Thymus (tissue), 11 donors: ENCODE data around the gene CFAP53. TPM values are rescaled to one million over a fixed set of nuclear protein-coding genes. Genes with fewer than 3 reads are reported as not detected.

ENCODE experiments used
- DNase-seq, 9 donors: peaks; one replicate each; pipeline ENCODE4 v3.0.0-alpha.2; 2013; ENCODE audit warnings: low spot score in 9 of 9, low read depth in 6 of 9, missing footprints in 1 of 9
- H3K27ac ChIP-seq, 2 donors: one replicate each; pipeline ENCODE4 v1.5.1; 2013; ENCODE audit warnings: control low read depth in 1 of 2, low read depth in 1 of 2, low read length in 1 of 2, mild to moderate bottlenecking in 1 of 2, moderate library complexity in 1 of 2
- H3K27me3 ChIP-seq, 2 donors: one replicate each; pipeline ENCODE4 v1.5.1; 2013; ENCODE audit warnings: low read length in 1 of 2; ENCODE audit not compliant: control insufficient read depth in 2 of 2, insufficient read depth in 1 of 2
- H3K36me3 ChIP-seq, 2 donors: one replicate each; pipeline ENCODE4 v1.5.1; 2013; ENCODE audit warnings: low read length in 1 of 2, mild to moderate bottlenecking in 1 of 2, moderate library complexity in 1 of 2; ENCODE audit not compliant: control insufficient read depth in 2 of 2, insufficient read depth in 2 of 2
- H3K4me1 ChIP-seq, 2 donors: one replicate each; pipeline ENCODE4 v1.5.1; 2013; ENCODE audit warnings: low read length in 2 of 2; ENCODE audit not compliant: control insufficient read depth in 2 of 2, insufficient read depth in 2 of 2
- H3K4me3 ChIP-seq, 2 donors: one replicate each; pipeline ENCODE4 v1.5.1; 2013; ENCODE audit warnings: low read length in 2 of 2, control low read depth in 1 of 2, mild to moderate bottlenecking in 1 of 2
- H3K9me3 ChIP-seq, 2 donors: one replicate each; pipeline ENCODE4 v1.5.1; 2013; ENCODE audit warnings: low read length in 1 of 2, mild to moderate bottlenecking in 1 of 2; ENCODE audit not compliant: control insufficient read depth in 2 of 2, insufficient read depth in 1 of 2
- WGBS: extraction: QIAGEN DNeasy Blood & Tissue Kit; methylation state at CpG from one replicate; pipeline ENCODE4 v1.1.7; 2013; 5-methylcytosine and 5-hydroxymethylcytosine counted together
- polyA plus RNA-seq: library from polyadenylated mRNA; stranded (reverse); fragments of 200-250 nt; gene quantifications from one replicate; pipeline ENCODE4 v1.2.3, GENCODE V29; 2013
- total RNA-seq: library from RNA; stranded (reverse); fragments of 120-200 nt; gene quantifications from one replicate; pipeline ENCODE4 v1.2.4, GENCODE V29; 2013
- donor health status: healthy.

CFAP53 gene
- total and polyA plus RNA-seq, 2 donors: 0.47 to 2.1 TPM

GRCh38 chr18:50283469-50284209 lies 17.3 kb upstream of the CFAP53 start:
- Histone ChIP-seq H3K4me1 (peaks cover 27 to 32% of the 10 kb centered on the region in 2 donors), H3K27ac (no peak overlapping the region), H3K27me3 (no peaks in the 10 kb centered on the region), H3K4me3 (no peak overlapping the region), H3K36me3 (peaks cover 39 to 52% of the 10 kb centered on the region in 2 donors), H3K9me3 (peaks cover 0 to 5% of the 10 kb centered on the region in 2 donors)
- no peak for DNase-seq
- 95% methylated on average over 29 of the region's 29 CpGs for WGBS

GRCh38 chr18:50282521-50283335 lies 16.4 kb upstream of the CFAP53 start:
- Histone ChIP-seq H3K36me3 (peaks cover 39 to 58% of the 10 kb centered on the region in 2 donors), H3K27ac (no peak overlapping the region), H3K4me1 (peaks cover 27 to 32% of the 10 kb centered on the region in 2 donors), H3K27me3 (no peaks in the 10 kb centered on the region), H3K9me3 (peaks cover 0 to 5% of the 10 kb centered on the region in 2 donors), H3K4me3 (no peak overlapping the region)
- no peak for DNase-seq
- WGBS: 97% methylated on average over 42 of the region's 42 CpGs

- Histone ChIP-seq H3K27me3 (no peaks in the 10 kb centered on the region), H3K4me1 (peaks cover 27 to 32% of the 10 kb centered on the region in 2 donors)
- DNase-seq: no peak
Observed at GRCh38 chr18:50281972-50282520, 15.8 kb upstream of the CFAP53 start.

GRCh38 chr18:50281295-50281971 lies 15.1 kb upstream of the CFAP53 start, which contains the start of gene MBD1:
MBD1 (minus strand) TSS chr18:50281523; CDS start chr18:50279992, 1,531 bp downstream.
- peak within 1 kb of the TSS; percentile 75 to 77 for H3K4me3 ChIP-seq
- peak; percentile 91 to 98 (median 96) for DNase-seq
- H3K36me3 ChIP-seq: peaks cover 46 to 69% of the 10 kb centered on the region in 2 donors
- H3K27me3 ChIP-seq: no peaks in the 10 kb centered on the region
- peaks cover 0 to 5% of the 10 kb centered on the region in 2 donors for H3K9me3 ChIP-seq
- peak within 1 kb of the TSS; percentile 96 to 98 for H3K27ac ChIP-seq
- peaks cover 22 to 27% of the 10 kb centered on the region in 2 donors for H3K4me1 ChIP-seq
- whole genome bisulfite sequencing: under 1% methylated on average over 63 of the region's 63 CpGs

More at GRCh38 chr18:50281972-50282520, 15.8 kb upstream of the CFAP53 start:
- peaks cover 39 to 63% of the 10 kb centered on the region in 2 donors for H3K36me3 ChIP-seq
- WGBS: 44% methylated on average over 35 of the region's 35 CpGs
- H3K4me3 ChIP-seq: peak overlapping the region; percentile 75 to 77
- H3K9me3 ChIP-seq: peaks cover 0 to 5% of the 10 kb centered on the region in 2 donors
- peak overlapping the region; percentile 96 to 98 for H3K27ac ChIP-seq

- Histone ChIP-seq H3K36me3 (peaks cover 52 to 73% of the 10 kb centered on the region in 2 donors), H3K4me3 (peak overlapping the region; percentile 75 to 77), H3K27me3 (no peaks in the 10 kb centered on the region), H3K4me1 (peaks cover 21 to 22% of the 10 kb centered on the region in 2 donors), H3K9me3 (peaks cover 0 to 5% of the 10 kb centered on the region in 2 donors), H3K27ac (peak overlapping the region; percentile 96 to 98)
- 3% methylated on average over 16 of the region's 16 CpGs for WGBS
- DNase-seq: peak in 1 of 9 donors; percentile 13
Observed at GRCh38 chr18:50280707-50281294, 14.5 kb upstream of the CFAP53 start.

- Histone ChIP-seq H3K27ac (no peak overlapping the region), H3K4me3 (no peak overlapping the region), H3K27me3 (no peaks in the 10 kb centered on the region), H3K4me1 (peaks cover 20 to 21% of the 10 kb centered on the region in 2 donors), H3K9me3 (no peaks in the 10 kb centered on the region), H3K36me3 (peaks cover 52 to 73% of the 10 kb centered on the region in 2 donors)
- no peak for DNase-seq
- WGBS: 97% methylated on average over 7 of the region's 7 CpGs
Observed at GRCh38 chr18:50279752-50280151, 13.5 kb upstream of the CFAP53 start.

GRCh38 chr18:50277942-50278341 lies 11.6 kb upstream of the CFAP53 start:
- peaks cover 52 to 72% of the 10 kb centered on the region in 2 donors for H3K36me3 ChIP-seq
- H3K4me3 ChIP-seq: no peak overlapping the region
- no peak for DNase-seq
- H3K27ac ChIP-seq: no peak overlapping the region
- WGBS: 96% methylated on average over 6 of the region's 6 CpGs
- H3K27me3 ChIP-seq: no peaks in the 10 kb centered on the region
- peaks cover 20 to 21% of the 10 kb centered on the region in 2 donors for H3K4me1 ChIP-seq
- no peaks in the 10 kb centered on the region for H3K9me3 ChIP-seq

- DNase-seq: no peak
- Histone ChIP-seq H3K27ac (no peak overlapping the region), H3K4me3 (no peak overlapping the region), H3K4me1 (peaks cover 13 to 17% of the 10 kb centered on the region in 2 donors), H3K9me3 (no peaks in the 10 kb centered on the region), H3K36me3 (peaks cover 57 to 73% of the 10 kb centered on the region in 2 donors), H3K27me3 (no peaks in the 10 kb centered on the region)
- WGBS: over 99% methylated on average over 4 of the region's 4 CpGs
Observed at GRCh38 chr18:50276452-50276851, 10.2 kb upstream of the CFAP53 start.
